Raji (cell line): ENCODE measurements around the gene SYNPO.

ENCODE experiments used
- POLR2A ChIP-seq: IDR thresholded peaks from 2 replicates; pipeline ENCODE4 v1.6.1; 2011; ENCODE audit warnings: low read depth, low read length, control low read depth; ENCODE audit not compliant: insufficient read depth

SYNPO gene

GRCh38 chr5:150626853-150627276 lies 13.6 kb upstream of the SYNPO start:
- no peak for TF ChIP-seq POLR2A

- TF ChIP-seq POLR2A = no peak
Measured at GRCh38 chr5:150627731-150628545, 12.5 kb upstream of the SYNPO start.

GRCh38 chr5:150628936-150629485 lies 11.4 kb upstream of the SYNPO start:
- no peak for TF ChIP-seq POLR2A

GRCh38 chr5:150630016-150630415 lies 10.4 kb upstream of the SYNPO start:
- TF ChIP-seq POLR2A = no peak

- no peak for TF ChIP-seq POLR2A
Measured at GRCh38 chr5:150630461-150631325, 9.8 kb upstream of the SYNPO start.

GRCh38 chr5:150631326-150631701 lies 9.1 kb upstream of the SYNPO start:
- no peak for TF ChIP-seq POLR2A

GRCh38 chr5:150632305-150633160 lies 7.9 kb upstream of the SYNPO start:
- TF ChIP-seq POLR2A = no peak

GRCh38 chr5:150633429-150633828 lies 7.0 kb upstream of the SYNPO start:
- no peak for TF ChIP-seq POLR2A

GRCh38 chr5:150636391-150637244 lies 3.8 kb upstream of the SYNPO start:
- no peak for TF ChIP-seq POLR2A

- no peak for TF ChIP-seq POLR2A
Measured at GRCh38 chr5:150637245-150638052, 3.0 kb upstream of the SYNPO start.

GRCh38 chr5:150638053-150638444 lies 2.4 kb upstream of the SYNPO start:
- TF ChIP-seq POLR2A = no peak

- no peak for TF ChIP-seq POLR2A
Measured at GRCh38 chr5:150638488-150639376, 1.7 kb upstream of the SYNPO start.

- no peak for TF ChIP-seq POLR2A
Measured at GRCh38 chr5:150639377-150639692, 1.1 kb upstream of the SYNPO start.

- TF ChIP-seq POLR2A = no peak
Measured at GRCh38 chr5:150639751-150640150, 709 bp upstream of the SYNPO start.
